HK-2 (cell line): ENCODE results near the gene PGM5.
"Not testable (repeated sequence)": the region's sequence is repeated elsewhere in the genome, so short reads cannot be mapped to it uniquely, and the experiment has no call there.

Experiments used
- DNase-seq: peaks from one replicate; pipeline ENCODE4 v3.0.0-alpha.2; 2018; ENCODE audit not compliant: unreplicated experiment

Gene PGM5

DNA sequence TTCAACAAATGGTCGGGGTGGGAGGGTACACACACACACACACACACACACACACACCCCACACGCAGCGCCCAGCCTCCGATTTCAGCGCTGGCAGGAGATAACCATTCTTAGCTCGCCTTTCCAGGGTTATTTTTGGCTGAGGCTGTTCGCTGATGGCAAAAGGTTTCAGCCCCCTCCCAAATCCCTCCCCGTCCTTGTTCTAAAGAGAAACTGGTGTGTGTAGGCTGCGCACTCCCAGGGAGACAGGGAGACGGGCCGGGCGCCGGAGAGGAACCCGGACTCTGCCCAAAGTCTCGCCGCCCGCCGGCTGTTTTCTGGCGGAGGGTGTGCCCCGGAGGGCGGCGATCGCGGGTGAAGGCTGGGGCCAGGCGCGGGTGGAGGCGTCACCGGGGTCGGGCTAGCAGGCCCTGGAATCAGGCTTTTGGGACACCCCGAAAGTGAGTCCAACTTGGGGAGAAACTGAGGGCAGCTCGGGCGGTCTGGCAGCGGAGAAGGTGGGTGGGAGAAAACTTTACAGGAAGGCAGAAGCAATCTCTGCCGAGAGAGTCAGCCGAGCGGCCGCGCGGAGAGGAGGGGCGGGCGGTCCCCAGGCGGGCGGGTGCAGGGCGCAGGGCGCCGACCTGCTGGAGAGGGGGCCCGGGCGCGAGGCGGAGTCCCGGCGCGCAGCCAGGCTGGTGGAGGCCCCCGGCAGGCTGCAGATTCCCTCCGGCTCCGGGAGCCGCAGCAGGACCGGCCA is at the start of gene PGM5:
TSS of gene PGM5 (plus strand) at position 232 of the 739 bp plus-strand sequence. CDS start 517 bp downstream, outside the sequence.
- not testable (repeated sequence) for DNase-seq

DNA sequence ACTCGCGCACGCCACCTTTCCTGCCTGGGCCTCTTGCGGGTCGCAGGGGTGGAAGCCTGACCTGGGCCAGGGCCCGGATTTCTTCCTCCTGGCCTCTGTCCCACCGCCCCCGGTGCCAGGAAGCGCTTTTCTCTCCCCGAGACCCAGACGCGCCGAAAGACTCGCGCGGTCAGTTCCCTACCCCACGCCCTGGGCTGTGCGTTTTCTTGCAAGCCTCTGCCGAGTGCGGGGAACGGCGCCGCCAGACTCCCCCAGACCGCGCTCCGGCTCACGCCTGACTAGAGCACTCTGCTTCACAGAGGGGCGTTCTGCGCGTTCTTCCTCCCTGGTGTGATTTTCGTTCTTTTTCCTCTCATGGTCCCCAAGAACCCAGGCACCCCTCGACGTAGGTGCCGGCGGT is 49.3 kb upstream of the PGM5 start:
- DNase-seq: not testable (repeated sequence)

DNA sequence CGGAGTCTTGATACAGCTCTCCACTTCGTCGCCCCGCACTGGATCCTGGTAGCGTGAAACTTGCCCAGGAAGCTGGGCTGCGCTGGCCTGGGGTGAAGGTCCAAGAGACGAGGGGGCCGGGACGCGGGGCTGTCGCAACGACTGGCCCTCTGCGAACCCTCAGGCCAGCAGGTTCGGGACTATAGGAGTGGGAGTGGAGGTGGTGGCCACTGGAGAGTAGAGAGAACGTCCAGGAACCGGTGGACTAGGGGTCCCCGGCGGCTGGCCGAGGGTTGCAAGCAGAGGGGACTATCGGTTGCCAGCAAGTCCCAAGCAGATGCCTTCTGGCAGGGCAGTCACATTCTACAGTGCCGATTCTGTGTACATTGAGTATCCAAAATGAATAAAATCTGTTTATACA is 48.8 kb upstream of the PGM5 start:
- not testable (repeated sequence) for DNase-seq

DNA sequence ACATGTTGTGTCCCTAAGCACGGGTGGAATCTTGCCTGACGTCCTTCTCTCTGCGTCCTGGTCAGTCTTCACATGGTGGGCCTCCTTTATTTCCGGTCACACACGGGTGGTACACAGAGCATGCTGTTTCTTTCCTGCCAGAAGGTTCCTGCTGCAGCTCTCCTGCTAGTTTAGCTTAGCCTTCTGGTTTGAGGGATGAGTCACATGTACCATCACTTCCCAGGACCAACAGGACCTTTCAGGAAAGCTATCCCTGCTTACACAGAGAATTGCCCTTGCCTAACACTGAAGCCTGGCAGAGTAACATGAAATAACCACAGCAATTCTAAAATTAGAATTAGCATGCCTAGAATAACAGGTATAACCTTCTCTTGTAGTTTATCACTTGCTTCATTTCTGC is 45.2 kb upstream of the PGM5 start:
- not testable (repeated sequence) for DNase-seq

DNA sequence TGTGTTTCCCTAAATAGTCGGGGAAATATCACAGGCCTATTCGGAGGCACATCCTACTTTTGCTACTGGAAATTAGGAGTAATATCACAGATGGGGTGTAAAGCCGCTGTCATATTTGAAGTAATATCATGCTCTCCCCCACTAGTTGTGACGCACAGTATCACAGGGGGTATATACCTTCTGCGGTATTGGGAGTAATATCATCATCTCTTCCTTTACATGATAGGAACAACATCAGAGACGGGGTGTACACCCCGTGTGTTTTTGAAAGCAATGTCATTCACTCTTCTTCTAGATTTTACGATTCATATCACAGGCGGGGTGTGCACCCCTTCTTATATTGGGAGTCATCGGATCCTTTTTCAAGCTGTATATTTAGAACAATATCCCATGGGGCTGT is 38.2 kb upstream of the PGM5 start:
- DNase-seq: not testable (repeated sequence)

DNA sequence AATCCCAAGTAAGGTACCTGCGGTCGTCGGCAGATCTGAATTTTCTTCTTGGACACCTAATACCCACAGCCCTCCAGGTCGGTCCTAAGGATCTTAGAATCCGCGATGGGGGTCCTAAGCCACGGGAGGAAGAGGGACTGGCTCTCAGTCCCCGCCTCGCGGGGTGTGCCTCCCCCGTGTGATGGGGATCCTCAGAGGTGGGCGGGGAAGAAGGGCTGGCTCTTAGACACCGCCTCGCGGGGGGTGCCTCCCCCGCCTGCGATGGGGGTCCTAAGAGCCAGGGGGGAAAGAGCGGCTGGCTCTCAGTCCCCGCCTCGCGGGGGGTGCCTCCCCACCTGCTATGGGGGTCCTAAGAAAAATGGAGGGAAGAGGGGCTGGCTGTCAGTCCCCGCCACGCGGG is 32.7 kb upstream of the PGM5 start:
- not testable (repeated sequence) for DNase-seq

DNA sequence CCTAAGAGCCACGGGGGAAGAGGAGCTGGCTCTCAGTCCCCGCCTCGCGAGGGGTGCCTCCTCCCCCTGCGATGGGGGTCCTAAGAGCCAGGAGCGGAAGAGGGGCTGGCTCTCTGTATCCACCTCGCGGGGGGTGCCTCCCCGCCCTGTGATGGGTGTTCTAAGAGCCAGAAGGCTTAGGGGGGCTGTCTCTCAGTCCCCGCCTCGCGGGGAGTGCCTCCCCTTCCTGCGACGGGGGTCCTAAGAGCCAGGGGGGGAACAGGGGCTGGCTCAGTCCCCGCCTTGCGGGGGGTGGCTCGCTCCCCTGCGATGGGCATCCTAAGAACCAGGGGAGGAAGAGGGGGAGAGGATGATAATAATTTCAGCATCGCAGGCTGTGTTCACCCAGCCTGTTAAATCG is 31.9 kb upstream of the PGM5 start:
- DNase-seq: not testable (repeated sequence)

DNA sequence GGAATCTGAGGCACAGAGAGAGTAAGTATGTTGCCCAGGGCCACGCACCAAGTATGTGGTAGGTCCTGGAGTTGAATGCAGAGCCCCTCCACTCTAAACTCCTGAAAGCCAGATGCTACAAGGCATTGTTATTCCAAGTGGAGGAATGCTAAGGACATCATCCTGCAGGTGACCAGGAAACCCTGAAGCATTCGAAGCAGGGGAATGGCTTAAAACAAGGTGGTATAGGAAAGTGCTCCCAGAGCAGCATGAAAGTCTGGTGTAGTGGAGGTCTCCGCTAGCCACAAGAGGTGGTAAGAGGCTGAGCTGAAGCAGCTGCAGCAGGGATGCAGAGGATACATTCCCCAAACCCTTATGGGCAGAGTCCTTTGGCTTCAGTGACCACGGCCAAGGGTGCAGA is 27.3 kb upstream of the PGM5 start:
- not testable (repeated sequence) for DNase-seq

DNA sequence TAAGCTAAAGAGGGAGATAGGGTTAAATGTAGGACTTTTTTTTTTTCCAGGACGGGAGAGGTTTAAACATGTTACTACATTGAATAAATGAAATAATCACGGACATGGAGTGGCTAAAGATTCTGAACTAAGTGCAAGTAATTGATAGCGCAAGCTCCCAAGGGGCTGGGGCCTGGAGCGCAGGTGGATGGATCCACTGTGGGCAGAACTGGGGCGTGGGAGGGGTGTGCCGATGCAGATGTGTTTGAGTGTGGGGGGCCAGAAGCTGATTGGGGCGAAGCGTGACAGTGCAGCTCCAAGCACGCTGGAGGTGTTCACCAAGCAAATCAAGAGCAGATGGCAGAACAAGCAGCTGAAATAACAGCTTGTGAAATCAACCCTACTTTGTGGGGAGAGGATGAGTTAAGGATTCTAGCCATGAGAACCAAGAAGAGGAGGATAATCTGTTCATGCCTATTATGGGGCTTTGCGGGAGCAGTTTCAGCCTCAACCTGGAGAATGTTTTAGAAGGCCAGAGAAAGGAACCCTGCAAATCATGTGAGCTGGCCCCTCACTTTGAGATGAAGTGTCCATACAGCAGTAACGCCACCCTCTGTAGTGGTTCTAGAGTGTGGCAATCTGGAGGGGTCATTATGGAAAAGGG is 25.8 kb upstream of the PGM5 start:
- not testable (repeated sequence) for DNase-seq

DNA sequence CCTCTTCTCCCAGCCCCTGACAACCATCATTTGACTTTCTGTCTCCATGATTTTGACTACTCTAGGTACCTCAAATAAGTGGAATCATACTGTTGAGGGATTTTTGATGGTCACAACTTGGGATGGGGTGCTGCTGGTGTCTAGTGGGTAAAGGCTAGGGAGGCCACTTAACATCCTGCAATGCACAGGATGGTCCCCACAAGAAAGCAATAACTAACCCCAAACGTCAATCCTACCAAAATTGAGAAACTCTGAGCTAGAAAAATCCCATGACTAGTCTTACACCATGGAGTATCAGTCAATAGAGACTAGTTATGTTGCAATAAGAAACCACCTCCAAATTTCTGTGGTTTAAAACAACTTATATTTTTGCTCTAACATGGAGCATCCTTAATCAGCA is 24.3 kb upstream of the PGM5 start:
- not testable (repeated sequence) for DNase-seq

GRCh38 chr9:68335935-68336334 is 20.5 kb upstream of the PGM5 start:
- DNase-seq: not testable (repeated sequence)

GRCh38 chr9:68336639-68337339 is 19.6 kb upstream of the PGM5 start:
- DNase-seq: not testable (repeated sequence)

DNA sequence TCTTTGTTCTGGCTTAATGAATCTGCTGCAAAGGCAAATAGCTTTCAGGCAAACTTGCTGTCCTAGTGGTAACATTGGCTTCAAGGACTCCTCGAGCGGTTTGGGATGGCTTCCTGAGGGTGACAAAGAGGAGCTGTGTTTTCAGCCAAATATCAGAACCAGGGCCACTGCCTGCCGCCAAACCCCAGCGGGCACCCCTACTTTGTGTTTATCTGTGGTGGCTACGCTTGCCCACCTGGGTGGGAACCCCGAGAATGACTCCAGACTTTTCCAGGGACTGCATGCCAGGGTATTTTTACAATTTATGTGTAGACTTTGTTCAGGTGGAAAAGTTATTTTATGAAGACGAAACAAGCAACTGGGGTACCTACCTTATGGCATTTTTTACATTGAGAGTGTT is 18.4 kb upstream of the PGM5 start:
- DNase-seq: not testable (repeated sequence)

DNA sequence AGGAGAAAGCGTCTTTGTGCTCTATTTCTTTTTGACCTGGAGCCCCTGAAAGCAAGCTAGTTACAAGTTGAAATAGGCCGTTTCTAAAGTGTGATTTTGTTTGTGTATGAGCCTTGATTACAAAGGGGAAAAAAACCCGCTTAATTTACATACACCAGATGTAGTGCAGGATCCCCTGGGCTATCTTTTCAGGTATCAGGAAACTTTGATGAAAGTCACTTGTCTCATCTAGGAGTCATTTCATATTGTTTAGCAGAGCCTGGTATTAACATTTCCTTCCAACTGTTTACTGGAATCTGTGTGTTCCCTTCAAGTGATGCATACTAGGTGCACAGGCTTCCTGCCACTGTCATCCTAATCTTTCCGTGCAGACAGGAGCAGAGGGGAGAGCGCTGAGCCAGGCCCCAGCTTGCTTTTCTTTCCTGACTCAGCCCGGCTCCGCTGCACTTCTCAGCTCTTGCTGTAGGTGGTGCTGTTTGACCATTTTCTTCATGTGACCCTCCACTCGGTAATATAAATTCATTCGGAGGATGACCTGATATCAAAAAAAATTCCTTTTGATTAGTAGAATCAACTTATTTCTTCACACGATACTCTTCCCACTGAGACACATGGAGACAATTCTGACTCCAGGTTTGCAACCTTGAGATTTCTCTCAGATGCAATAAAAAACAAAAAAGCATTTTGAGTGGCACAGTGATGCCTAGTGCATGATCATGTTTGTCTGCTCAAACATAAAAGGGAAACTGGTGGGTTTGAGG is 14.0 kb upstream of the PGM5 start:
- not testable (repeated sequence) for DNase-seq

- not testable (repeated sequence) for DNase-seq
Observed at GRCh38 chr9:68343242-68343641, 13.2 kb upstream of the PGM5 start.

DNA sequence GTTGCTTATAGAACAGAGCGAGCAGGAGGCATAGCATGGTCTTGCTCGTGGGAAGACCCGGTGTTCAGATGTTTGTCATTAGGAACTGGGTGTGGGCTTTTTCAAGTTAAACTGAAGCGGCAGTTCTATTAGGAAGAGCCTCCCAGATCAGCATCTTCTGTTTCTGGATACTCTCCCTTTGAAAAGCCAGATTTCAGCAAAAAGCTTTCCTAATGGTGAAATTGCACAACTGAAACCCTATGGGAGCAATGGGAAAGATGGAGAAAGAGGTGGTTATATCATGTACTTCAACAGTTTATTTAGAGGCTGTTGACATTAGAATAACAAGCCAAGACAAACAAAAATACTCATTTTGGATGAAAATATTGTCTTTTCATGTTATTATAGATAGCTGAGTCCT is 12.4 kb upstream of the PGM5 start:
- not testable (repeated sequence) for DNase-seq

GRCh38 chr9:68351689-68352088 is 4.7 kb upstream of the PGM5 start:
- DNase-seq: not testable (repeated sequence)

GRCh38 chr9:68355993-68356379 is 425 bp upstream of the PGM5 start:
- DNase-seq: not testable (repeated sequence)

GRCh38 chr9:68357119-68357714 is 806 bp downstream of the PGM5 start:
- DNase-seq: not testable (repeated sequence)

GRCh38 chr9:68366933-68367547 is 10.6 kb downstream of the PGM5 start:
- DNase-seq: not testable (repeated sequence)

- not testable (repeated sequence) for DNase-seq
Observed at GRCh38 chr9:68375789-68376188, 19.4 kb downstream of the PGM5 start.
